Measurements from ENCODE around the gene SNX30. TPM values are rescaled to one million over a fixed set of nuclear protein-coding genes. Genes with fewer than 3 reads are reported as not detected.

SNX30 gene
- total and polyA plus RNA-seq, 3 experiments from 2014 or later, result 3.3 to 3.9 (median 3.7) TPM

GRCh38 chr9:112754578-112754977 is 4.0 kb downstream of the SNX30 start:
- peak overlapping the region; percentile 6 to 93 (median 68) for H3K27ac Mint-ChIP-seq
- Histone ChIP-seq H3K27me3 (ENCODE audit: insufficient read depth, low read length, poor library complexity, severe bottlenecking) (no peaks in the 10 kb centered on the region), H3K9me3 (ENCODE audit: low read length) (no peaks in the 10 kb centered on the region), H3K4me1 (ENCODE audit: insufficient read depth, low read length) (peaks cover 53% of the 10 kb centered on the region), H3K36me3 (ENCODE audit: insufficient read depth, low read length) (no peaks in the 10 kb centered on the region), H3K27ac (ENCODE audit: low read depth, low read length) (no peak overlapping the region), H3K4me3 (ENCODE audit: low read length) (no peak overlapping the region)
- H3K9me3 Mint-ChIP-seq, result no peaks in the 10 kb centered on the region
- POLR2A ChIA-PET, result no interaction called here
- peaks cover 0 to 8% (median 3%) of the 10 kb centered on the region in 3 donors for H3K36me3 Mint-ChIP-seq
- H3K27me3 Mint-ChIP-seq, result no peaks in the 10 kb centered on the region
- peak overlapping the region; percentile 40 to 68 (median 62) for H3K4me3 Mint-ChIP-seq
- DNase-seq, result peak in 4 of 5 donors; percentile 33 to 76 (median 62)
- CTCF ChIA-PET, result interaction anchor here (0.7 kb wide), 1 partner anchor 415 kb away, joined by 3 read pairs; no protein-coding TSS in a partner anchor
- peaks cover 71 to 84% (median 82%) of the 10 kb centered on the region in 3 donors for H3K4me1 Mint-ChIP-seq

DNA sequence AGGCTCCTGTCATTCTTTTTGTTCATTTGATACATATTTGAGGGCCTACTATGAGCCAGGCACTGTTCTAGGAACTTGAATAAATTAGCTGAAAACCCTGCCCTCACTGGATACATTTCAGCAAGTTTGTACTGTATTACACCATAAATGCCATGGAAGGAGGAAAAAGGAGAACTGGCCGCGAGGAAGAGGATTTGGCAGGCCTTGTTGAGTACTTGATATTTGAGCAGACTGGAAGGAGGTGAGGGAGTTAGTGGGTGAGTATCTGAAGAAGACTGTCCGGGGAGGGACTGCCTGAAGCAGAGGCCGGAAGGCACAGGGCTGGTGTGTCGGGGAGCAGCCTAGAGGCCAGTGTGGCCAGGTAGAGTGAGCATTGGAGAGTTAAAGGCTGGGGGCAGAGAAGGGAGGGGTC is 4.5 kb downstream of the SNX30 start:
- Histone ChIP-seq H3K27ac (ENCODE audit: low read depth, low read length) (no peak overlapping the region), H3K27me3 (ENCODE audit: insufficient read depth, low read length, poor library complexity, severe bottlenecking) (no peaks in the 10 kb centered on the region), H3K36me3 (ENCODE audit: insufficient read depth, low read length) (no peaks in the 10 kb centered on the region), H3K4me3 (ENCODE audit: low read length) (no peak overlapping the region), H3K9me3 (ENCODE audit: low read length) (no peaks in the 10 kb centered on the region), H3K4me1 (ENCODE audit: insufficient read depth, low read length) (peaks cover 53% of the 10 kb centered on the region)
- Mint-ChIP-seq H3K9me3 (no peaks in the 10 kb centered on the region), H3K4me3 (peak overlapping the region; percentile 40 to 68 (median 62)), H3K27ac (peak overlapping the region in 7 of 8 donors; percentile 6 to 93 (median 77)), H3K4me1 (peaks cover 70 to 84% (median 82%) of the 10 kb centered on the region in 3 donors), H3K36me3 (peaks cover 0 to 7% (median 3%) of the 10 kb centered on the region in 3 donors), H3K27me3 (no peaks in the 10 kb centered on the region)
- ChIA-PET POLR2A (no interaction called here), CTCF (interaction anchor here (0.7 kb wide), 1 partner anchor 416 kb away, joined by 3 read pairs; no protein-coding TSS in a partner anchor)
- no peak for DNase-seq

DNA sequence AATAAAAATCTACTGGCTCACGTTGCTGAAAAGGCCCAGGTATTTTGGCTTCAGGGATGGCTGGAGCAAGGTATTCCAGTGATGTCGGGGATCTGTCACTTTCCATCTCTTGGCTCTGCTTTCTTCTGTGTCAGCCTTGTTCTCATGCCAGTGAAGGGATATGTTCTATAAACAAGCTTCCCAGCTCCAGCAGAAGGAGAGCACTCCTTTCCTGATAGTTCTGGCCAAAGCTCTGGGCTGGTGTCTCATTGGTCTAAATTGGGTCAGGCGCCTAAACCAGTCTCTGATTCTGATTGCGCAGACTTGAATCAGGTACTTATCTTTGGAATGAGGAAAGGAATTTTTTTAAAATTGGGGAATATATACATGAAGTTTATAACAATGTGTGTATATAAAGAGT is 5.1 kb downstream of the SNX30 start:
- Mint-ChIP-seq H3K27me3 (no peaks in the 10 kb centered on the region), H3K36me3 (peaks cover 0 to 3% (median 3%) of the 10 kb centered on the region in 3 donors), H3K4me1 (peaks cover 73 to 87% (median 85%) of the 10 kb centered on the region in 3 donors), H3K4me3 (peak overlapping the region in 3 of 7 donors; percentile 1 to 85 (median 68)), H3K27ac (peak overlapping the region in 2 of 8 donors; percentile 52 to 88), H3K9me3 (no peaks in the 10 kb centered on the region)
- no peak for DNase-seq
- peaks cover 53% of the 10 kb centered on the region for H3K4me1 ChIP-seq (ENCODE audit: insufficient read depth, low read length)
- H3K27me3 ChIP-seq (ENCODE audit: insufficient read depth, low read length, poor library complexity, severe bottlenecking), result no peaks in the 10 kb centered on the region
- CTCF ChIA-PET, result no interaction called here
- POLR2A ChIA-PET, result no interaction called here
- no peak overlapping the region for H3K27ac ChIP-seq (ENCODE audit: low read depth, low read length)
- no peak overlapping the region for H3K4me3 ChIP-seq (ENCODE audit: low read length)
- H3K9me3 ChIP-seq (ENCODE audit: low read length), result no peaks in the 10 kb centered on the region
- H3K36me3 ChIP-seq (ENCODE audit: insufficient read depth, low read length), result no peaks in the 10 kb centered on the region

GRCh38 chr9:112757282-112757883 is 6.8 kb downstream of the SNX30 start:
- H3K9me3 Mint-ChIP-seq, result no peaks in the 10 kb centered on the region
- Histone ChIP-seq H3K36me3 (ENCODE audit: insufficient read depth, low read length) (no peaks in the 10 kb centered on the region), H3K4me3 (ENCODE audit: low read length) (no peak overlapping the region), H3K4me1 (ENCODE audit: insufficient read depth, low read length) (peaks cover 42% of the 10 kb centered on the region), H3K27ac (ENCODE audit: low read depth, low read length) (no peak overlapping the region), H3K9me3 (ENCODE audit: low read length) (no peaks in the 10 kb centered on the region), H3K27me3 (ENCODE audit: insufficient read depth, low read length, poor library complexity, severe bottlenecking) (no peaks in the 10 kb centered on the region)
- peaks cover 0 to 3% (median 2%) of the 10 kb centered on the region in 3 donors for H3K36me3 Mint-ChIP-seq
- H3K27me3 Mint-ChIP-seq, result no peaks in the 10 kb centered on the region
- H3K4me1 Mint-ChIP-seq, result peaks cover 76 to 94% (median 91%) of the 10 kb centered on the region in 3 donors
- DNase-seq, result no peak
- CTCF ChIA-PET, result interaction anchor here (1.0 kb wide), 1 partner anchor 39 kb away, joined by 3 read pairs; the partner anchor contains the start of gene INIP
- H3K4me3 Mint-ChIP-seq, result peak overlapping the region in 1 of 7 donors; percentile 26
- POLR2A ChIA-PET, result no interaction called here
- peak overlapping the region in 1 of 8 donors; percentile 7 for H3K27ac Mint-ChIP-seq

DNA sequence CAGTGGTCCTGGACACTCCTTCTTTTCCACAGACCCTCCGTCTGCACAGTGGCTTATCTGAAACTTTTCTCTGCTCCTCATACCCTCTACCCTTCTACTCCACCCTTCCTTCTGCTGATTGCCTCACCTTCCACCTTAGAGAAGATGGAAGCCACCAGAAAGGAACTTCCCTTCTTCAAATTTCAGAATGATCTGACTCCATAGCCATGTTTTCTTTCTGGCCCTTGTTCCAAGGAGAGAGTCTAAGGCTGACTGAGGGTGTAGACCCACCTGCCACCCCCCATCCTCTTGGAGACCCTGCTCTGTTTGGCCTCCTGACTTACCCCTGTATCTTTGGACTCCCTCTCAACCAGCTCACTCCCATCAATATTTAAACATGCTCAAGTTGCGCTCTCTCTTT is 7.4 kb downstream of the SNX30 start:
- Histone ChIP-seq H3K4me3 (ENCODE audit: low read length) (no peak overlapping the region), H3K4me1 (ENCODE audit: insufficient read depth, low read length) (peaks cover 37% of the 10 kb centered on the region), H3K27ac (ENCODE audit: low read depth, low read length) (no peak overlapping the region), H3K27me3 (ENCODE audit: insufficient read depth, low read length, poor library complexity, severe bottlenecking) (no peaks in the 10 kb centered on the region), H3K9me3 (ENCODE audit: low read length) (no peaks in the 10 kb centered on the region), H3K36me3 (ENCODE audit: insufficient read depth, low read length) (no peaks in the 10 kb centered on the region)
- Mint-ChIP-seq H3K4me3 (peak overlapping the region in 1 of 7 donors; percentile 26), H3K36me3 (peaks cover 0 to 3% (median 2%) of the 10 kb centered on the region in 3 donors), H3K27ac (peak overlapping the region in 1 of 8 donors; percentile 5), H3K9me3 (no peaks in the 10 kb centered on the region), H3K27me3 (no peaks in the 10 kb centered on the region), H3K4me1 (peaks cover 74 to 91% (median 90%) of the 10 kb centered on the region in 3 donors)
- CTCF ChIA-PET, result interaction anchor here (1.0 kb wide), 1 partner anchor 40 kb away, joined by 3 read pairs; the partner anchor contains the start of gene INIP
- POLR2A ChIA-PET, result no interaction called here
- no peak for DNase-seq

- H3K27me3 Mint-ChIP-seq, result no peaks in the 10 kb centered on the region
- CTCF ChIA-PET, result no interaction called here
Measured at GRCh38 chr9:112760821-112761220, 10.3 kb downstream of the SNX30 start.

GRCh38 chr9:112761912-112762655 is 11.5 kb downstream of the SNX30 start:
- no peak for DNase-seq
- peak overlapping the region in 1 of 7 donors; percentile 36 for H3K4me3 Mint-ChIP-seq
- peak overlapping the region in 1 of 8 donors; percentile 14 for H3K27ac Mint-ChIP-seq
- no peaks in the 10 kb centered on the region for H3K27me3 Mint-ChIP-seq
- H3K36me3 ChIP-seq (ENCODE audit: insufficient read depth, low read length), result no peaks in the 10 kb centered on the region
- no peak overlapping the region for H3K4me3 ChIP-seq (ENCODE audit: low read length)
- peaks cover 54 to 70% (median 68%) of the 10 kb centered on the region in 3 donors for H3K4me1 Mint-ChIP-seq
- H3K4me1 ChIP-seq (ENCODE audit: insufficient read depth, low read length), result peaks cover 7% of the 10 kb centered on the region
- H3K27ac ChIP-seq (ENCODE audit: low read depth, low read length), result no peak overlapping the region
- H3K27me3 ChIP-seq (ENCODE audit: insufficient read depth, low read length, poor library complexity, severe bottlenecking), result no peaks in the 10 kb centered on the region
- ChIA-PET CTCF (no interaction called here), POLR2A (no interaction called here)
- H3K36me3 Mint-ChIP-seq, result peaks cover 2 to 8% (median 7%) of the 10 kb centered on the region in 3 donors
- peaks cover 4 to 9% (median 7%) of the 10 kb centered on the region in 5 donors for H3K9me3 Mint-ChIP-seq
- H3K9me3 ChIP-seq (ENCODE audit: low read length), result no peaks in the 10 kb centered on the region

More at GRCh38 chr9:112760821-112761220, 10.3 kb downstream of the SNX30 start:
- Histone ChIP-seq H3K36me3 (ENCODE audit: insufficient read depth, low read length) (no peaks in the 10 kb centered on the region), H3K4me1 (ENCODE audit: insufficient read depth, low read length) (peaks cover 8% of the 10 kb centered on the region), H3K4me3 (ENCODE audit: low read length) (no peak overlapping the region), H3K27ac (ENCODE audit: low read depth, low read length) (no peak overlapping the region), H3K9me3 (ENCODE audit: low read length) (no peaks in the 10 kb centered on the region), H3K27me3 (ENCODE audit: insufficient read depth, low read length, poor library complexity, severe bottlenecking) (no peaks in the 10 kb centered on the region)
- POLR2A ChIA-PET, result no interaction called here
- Mint-ChIP-seq H3K4me1 (peaks cover 63 to 81% (median 80%) of the 10 kb centered on the region in 3 donors), H3K4me3 (peak overlapping the region in 3 of 7 donors; percentile 17 to 72 (median 50)), H3K36me3 (peaks cover 0 to 3% (median 2%) of the 10 kb centered on the region in 3 donors), H3K27ac (peak overlapping the region in 5 of 8 donors; percentile 22 to 85 (median 32)), H3K9me3 (no peaks in the 10 kb centered on the region)
- no peak for DNase-seq

All from CD8-positive, alpha-beta memory T cell (primary cell).